Neural cell (in vitro differentiated cells): ENCODE measurements around the gene FLYWCH1.

Source experiments
- CTCF ChIP-seq: fragments of 450-650 bp; IDR thresholded peaks from 2 replicates; pipeline ENCODE4 v1.5.1; 2014; ENCODE audit warnings: antibody characterized with exemption, mild to moderate bottlenecking, moderate library complexity; ENCODE audit not compliant: poor library complexity, severe bottlenecking
- EZH2 ChIP-seq: fragments of 200-600, 300-800 bp; shearing (Covaris generic), sonication (generic); IDR thresholded peaks from 2 replicates; pipeline ENCODE4 v1.6.1; 2014; ENCODE audit warnings: antibody characterized with exemption, low read length, borderline replicate concordance, mild to moderate bottlenecking; ENCODE audit not compliant: insufficient read depth, poor library complexity, severe bottlenecking
- MXI1 ChIP-seq: fragments of 450-650 bp; conservative IDR thresholded peaks from 2 replicates; pipeline ENCODE4 v1.6.1; 2014; ENCODE audit warnings: antibody characterized with exemption, mild to moderate bottlenecking; ENCODE audit not compliant: poor library complexity, severe bottlenecking
- POLR2AphosphoS5 ChIP-seq: IDR thresholded peaks from 2 replicates; pipeline ENCODE4 v1.6.1; 2012
- REST ChIP-seq: IDR thresholded peaks from 2 replicates; pipeline ENCODE4 v1.6.1; 2012; ENCODE audit warnings: borderline replicate concordance

GRCh38 chr16:2924901-2925755, 13.4 kb downstream of the FLYWCH1 start:
- TF ChIP-seq CTCF (no peak), REST (no peak), POLR2AphosphoS5 (no peak), EZH2 (no peak), MXI1 (no peak)
